GM23338 (cell line): Measurements from ENCODE around the gene C10orf71. TPM values are rescaled to one million over a fixed set of nuclear protein-coding genes. Genes with fewer than 3 reads are reported as not detected.

Source experiments
- ATAC-seq: fragments of 200-7000 bp; cut with Tn5 transposase; 3 replicates; pipeline ENCODE4 v1.9.1; 2020
- DNase-seq: peaks from one replicate; pipeline ENCODE4 v3.0.0-alpha.2; 2015; ENCODE audit warnings: low spot score
- H2AFZ ChIP-seq: fragments of 200-600 bp; sonication (generic); 2 replicates; pipeline ENCODE4 v1.8.0; 2016; ENCODE audit warnings: antibody characterized with exemption, mild to moderate bottlenecking, moderate library complexity
- H3F3A ChIP-seq: fragments of 200-600 bp; sonication (generic); replicated peaks from 2 replicates; pipeline ENCODE4 v1.8.0; 2017; ENCODE audit warnings: antibody characterized with exemption, mixed run types, low read depth
- H3K27ac ChIP-seq: fragments of 200-600 bp; sonication (generic); 2 replicates; pipeline ENCODE4 v1.6.1; 2016; ENCODE audit warnings: low read depth
- H3K27me3 ChIP-seq: fragments of 200-600 bp; sonication (generic); 2 replicates; pipeline ENCODE4 v1.8.0; 2016; ENCODE audit warnings: mild to moderate bottlenecking, mixed run types, moderate library complexity; ENCODE audit not compliant: insufficient read depth
- H3K36me3 ChIP-seq: fragments of 200-600 bp; sonication (generic); 2 replicates; pipeline ENCODE4 v1.8.0; 2016; ENCODE audit warnings: mild to moderate bottlenecking; ENCODE audit not compliant: insufficient read depth
- H3K4me1 ChIP-seq: fragments of 200-600 bp; sonication (generic); 2 replicates; pipeline ENCODE4 v1.8.0; 2016; ENCODE audit warnings: mild to moderate bottlenecking, moderate library complexity; ENCODE audit not compliant: insufficient read depth
- H3K4me2 ChIP-seq: fragments of 200-600 bp; sonication (generic); 2 replicates; pipeline ENCODE4 v1.7.1; 2017; ENCODE audit warnings: mixed run types
- H3K4me3 ChIP-seq: fragments of 200-600 bp; sonication (generic); 2 replicates; pipeline ENCODE4 v1.6.1; 2016; ENCODE audit warnings: mixed run types
- H3K79me2 ChIP-seq: fragments of 200-600 bp; sonication (generic); replicated peaks from 2 replicates; pipeline ENCODE4 v1.8.0; 2017; ENCODE audit warnings: mild to moderate bottlenecking; ENCODE audit not compliant: insufficient read depth
- H3K9me2 ChIP-seq: fragments of 200-600 bp; sonication (generic); 2 replicates; pipeline ENCODE4 v1.8.0; 2017; ENCODE audit not compliant: insufficient read depth
- H4K20me1 ChIP-seq: fragments of 200-600 bp; sonication (generic); replicated peaks from 2 replicates; pipeline ENCODE4 v1.8.0; 2017; ENCODE audit warnings: mild to moderate bottlenecking; ENCODE audit not compliant: insufficient read depth
- H3K27ac Mint-ChIP-seq: 2 replicates; pipeline ENCODE4 v1.8.0; 2020; ENCODE audit warnings: inconsistent platforms, mild to moderate bottlenecking, moderate library complexity, mixed read lengths
- H3K27me3 Mint-ChIP-seq: 3 replicates; pipeline ENCODE4 v1.8.0; 2022; ENCODE audit warnings: low read depth, mild to moderate bottlenecking, moderate library complexity, mixed read lengths, inconsistent platforms; ENCODE audit not compliant: insufficient read depth, poor library complexity
- H3K36me3 Mint-ChIP-seq: 3 replicates; pipeline ENCODE4 v1.8.0; 2021; ENCODE audit warnings: low read depth, mild to moderate bottlenecking, inconsistent platforms, moderate library complexity, mixed read lengths
- H3K4me1 Mint-ChIP-seq: 3 replicates; pipeline ENCODE4 v1.8.0; 2020; ENCODE audit warnings: mild to moderate bottlenecking, inconsistent platforms, mixed read lengths
- H3K4me3 Mint-ChIP-seq: 3 replicates; pipeline ENCODE4 v1.8.0; 2021; ENCODE audit warnings: moderate library complexity, mild to moderate bottlenecking, inconsistent platforms, mixed read lengths
- H3K9me3 Mint-ChIP-seq: 3 replicates; pipeline ENCODE4 v1.8.0; 2020; ENCODE audit warnings: moderate library complexity, mild to moderate bottlenecking, inconsistent platforms, mixed read lengths
- CREB1 ChIP-seq: fragments of 250-450 bp; sonication (Bioruptor Pico); IDR thresholded peaks from 2 replicates; pipeline ENCODE4 v1.5.0; 2020; ENCODE audit warnings: low read depth, mild to moderate bottlenecking, moderate library complexity
- CTCF ChIP-seq, 2 experiments: fragments of 200-600 bp in 1 of 2; sonication (generic) in 1 of 2; conservative IDR thresholded peaks; 2 replicates each; pipeline versions ENCODE4 v1.5.1 to v1.6.1; 2016 to 2017; ENCODE audit warnings: antibody characterized with exemption in 2 of 2, low read depth in 2 of 2, mild to moderate bottlenecking in 2 of 2, moderate library complexity in 1 of 2
- ETS1 ChIP-seq: IDR thresholded peaks from 2 replicates; pipeline ENCODE4 v1.6.1; 2016; ENCODE audit warnings: antibody characterized with exemption
- EZH2 ChIP-seq: fragments of 200-600 bp; sonication (generic); IDR thresholded peaks from one replicate; pipeline ENCODE4 v1.8.0; 2017; ENCODE audit warnings: antibody characterized with exemption, mild to moderate bottlenecking, low read depth; ENCODE audit not compliant: unreplicated experiment
- EZH2phosphoT487 ChIP-seq: fragments of 200-600 bp; sonication (generic); IDR thresholded peaks from one replicate; pipeline ENCODE4 v1.8.1; 2018; ENCODE audit warnings: antibody characterized with exemption; ENCODE audit not compliant: unreplicated experiment
- JUNB ChIP-seq: IDR thresholded peaks from one replicate; pipeline ENCODE4 v1.6.1; 2016; ENCODE audit warnings: antibody characterized with exemption; ENCODE audit not compliant: unreplicated experiment
- NANOG ChIP-seq: IDR thresholded peaks from 2 replicates; pipeline ENCODE4 v1.6.1; 2016; ENCODE audit warnings: antibody characterized with exemption, borderline replicate concordance
- POLR2AphosphoS5 ChIP-seq: IDR thresholded peaks from 2 replicates; pipeline ENCODE4 v1.6.1; 2016; ENCODE audit warnings: antibody characterized with exemption, low read depth
- REST ChIP-seq: IDR thresholded peaks from one replicate; pipeline ENCODE4 v1.6.1; 2018; ENCODE audit warnings: antibody characterized with exemption; ENCODE audit not compliant: unreplicated experiment
- STAT1 ChIP-seq: IDR thresholded peaks from one replicate; pipeline ENCODE4 v1.6.1; 2016; ENCODE audit warnings: antibody characterized with exemption; ENCODE audit not compliant: unreplicated experiment
- ZNF114 ChIP-seq: fragments of 250-450 bp; sonication (Bioruptor Pico); IDR thresholded peaks from 2 replicates; pipeline ENCODE4 v1.5.0; 2020; ENCODE audit warnings: mild to moderate bottlenecking, moderate library complexity
- ZNF331 ChIP-seq: fragments of 250-450 bp; sonication (Bioruptor Pico); IDR thresholded peaks from 2 replicates; pipeline ENCODE4 v1.5.0; 2020; ENCODE audit warnings: low read depth, mild to moderate bottlenecking, moderate library complexity
- polyA plus RNA-seq: library from polyadenylated mRNA; unstranded; fragments of >200 nt; fragmentation: Nextera tagmentation; extraction: Ambion mirVana; gene quantifications from 2 replicates; pipeline ENCODE4 v1.2.1, GENCODE V29; 2016
- total RNA-seq: library from RNA; depleted of rRNA; stranded (reverse); fragments of >200 nt; shearing (Covaris generic); gene quantifications from 2 replicates; pipeline ENCODE4 v1.2.3, GENCODE V29; 2014

C10orf71 gene
- total and polyA plus RNA-seq, 2 experiments from 2014 or later = not detected

- H3K4me3 Mint-ChIP-seq = no peak overlapping the region
- H3K79me2 ChIP-seq = no peaks in the 10 kb centered on the region
- no peak overlapping the region for H3K4me3 ChIP-seq
- H3K9me3 Mint-ChIP-seq = no peaks in the 10 kb centered on the region
- H3K36me3 ChIP-seq = no peaks in the 10 kb centered on the region
- H3K4me1 ChIP-seq = no peaks in the 10 kb centered on the region
- H3K27me3 ChIP-seq = no peaks in the 10 kb centered on the region
- no peak overlapping the region for H3K27ac Mint-ChIP-seq
- no peaks in the 10 kb centered on the region for H4K20me1 ChIP-seq
- no peak overlapping the region for H2AFZ ChIP-seq
- H3K27me3 Mint-ChIP-seq = peaks cover 7% of the 10 kb centered on the region
- H3K4me2 ChIP-seq = no peak overlapping the region
- 0 out of 2 replicates have a peak, but pooled peaks cover 3% of the 10 kb centered on the region for H3K9me2 ChIP-seq
- TF ChIP-seq CTCF (conservative IDR thresholded peaks at IDR 0.05; ENCODE audit: low read depth in 2 of 2) (no peak), EZH2 (no peak), POLR2AphosphoS5 (no peak), ZNF331 (no peak), STAT1 (no peak), ZNF114 (CRISPR knock-in tag) (no peak), EZH2phosphoT487 (no peak), NANOG (no peak), ETS1 (no peak), JUNB (no peak)
- ATAC-seq = no peak
- H3K27ac ChIP-seq = no peak overlapping the region
- H3K36me3 Mint-ChIP-seq = no peaks in the 10 kb centered on the region
- H3F3A ChIP-seq = no peaks in the 10 kb centered on the region
- no peaks in the 10 kb centered on the region; the same call in 1 of the 3 replicates for H3K4me1 Mint-ChIP-seq
- DNase-seq = no peak
Measured at GRCh38 chr10:49370326-49371100, 71.5 kb downstream of the C10orf71 start.

- no peak overlapping the region for H3K4me2 ChIP-seq
- no peak overlapping the region for H3K27ac ChIP-seq
- H3K4me1 ChIP-seq = no peaks in the 10 kb centered on the region
- Mint-ChIP-seq H3K9me3 (no peaks in the 10 kb centered on the region), H3K4me1 (no peaks in the 10 kb centered on the region; the same call in 1 of the 3 replicates), H3K4me3 (no peak overlapping the region), H3K27ac (no peak overlapping the region), H3K27me3 (peaks cover 7% of the 10 kb centered on the region), H3K36me3 (no peaks in the 10 kb centered on the region)
- H3K36me3 ChIP-seq = no peaks in the 10 kb centered on the region
- no peaks in the 10 kb centered on the region for H4K20me1 ChIP-seq
- no peak overlapping the region for H2AFZ ChIP-seq
- H3K27me3 ChIP-seq = no peaks in the 10 kb centered on the region
- H3K79me2 ChIP-seq = no peaks in the 10 kb centered on the region
- DNase-seq (no peak), ATAC-seq (no peak)
- no peak overlapping the region for H3K4me3 ChIP-seq
- H3F3A ChIP-seq = no peaks in the 10 kb centered on the region
- H3K9me2 ChIP-seq = peaks cover 3% of the 10 kb centered on the region; the same call in 1 of the 2 replicates
- TF ChIP-seq EZH2 (no peak), POLR2AphosphoS5 (no peak), CREB1 (no peak), REST (no peak)
Measured at GRCh38 chr10:49371967-49372366, 73.0 kb downstream of the C10orf71 start.
